Lower leg skin (tissue), 4 donors: ENCODE measurements around the gene C2orf76. TPM values are rescaled to one million over a fixed set of nuclear protein-coding genes. Genes with fewer than 3 reads are reported as not detected.

ENCODE experiments used
- DNase-seq, 2 donors: peaks; one replicate each; pipeline ENCODE4 v3.0.0-alpha.2; 2019; ENCODE audit warnings: low spot score in 2 of 2
- H3K4me3 ChIP-seq: fragments of 200-600 bp; sonication (generic); 2 replicates; pipeline ENCODE4 v1.5.1; 2017; ENCODE audit warnings: mild to moderate bottlenecking, low read depth; ENCODE audit not compliant: poor library complexity, severe bottlenecking
- CTCF ChIP-seq, 3 donors: fragments of 450-650 bp; IDR thresholded peaks; one replicate each; pipeline ENCODE4 v1.5.1; 2016; ENCODE audit warnings: antibody characterized with exemption in 3 of 3, mild to moderate bottlenecking in 3 of 3, moderate library complexity in 2 of 3
- POLR2A ChIP-seq, 2 donors: fragments of 450-650 bp; IDR thresholded peaks; one replicate each; pipeline ENCODE4 v1.6.1; 2016 to 2017; ENCODE audit warnings: antibody characterized with exemption in 2 of 2, mild to moderate bottlenecking in 1 of 2, moderate library complexity in 1 of 2
- WGBS, 2 donors: methylation state at CpG; one replicate each; pipeline ENCODE4 v1.1.5; 2018; 5-methylcytosine and 5-hydroxymethylcytosine counted together
- intact Hi-C: fragments of 100-400 bp; cut with DNase I; formaldehyde crosslinking; loops from one replicate; pipeline ENCODE4 v1.15.0; 2023; ENCODE audit warnings: low total_unique reads
- total RNA-seq, 4 donors: library from RNA; depleted of rRNA; stranded (reverse); fragments of >200 nt; gene quantifications; one replicate each; pipeline ENCODE4 v1.1.0, GENCODE V29; 2016

The C2orf76 gene
- total RNA-seq, 4 donors from 2014 or later: 13.3 to 18.3 (median 16.7) TPM

- intact Hi-C loops: no loop called here
- 17 to 28% methylated on average over 4 of the region's 4 CpGs for WGBS, 2 donors
- TF ChIP-seq POLR2A (IDR thresholded peaks at IDR 0.05) (no peak), CTCF (IDR thresholded peaks at IDR 0.05) (no peak)
- H3K4me3 ChIP-seq: no peak overlapping the region
- no peak for DNase-seq
Measured at GRCh38 chr2:119315241-119315925, 51.3 kb downstream of the C2orf76 start.

- 95 to 98% methylated on average over 9 of the region's 9 CpGs for WGBS, 2 donors
- intact Hi-C loops: no loop called here
- no peak for TF ChIP-seq POLR2A (IDR thresholded peaks at IDR 0.05)
- no peak for TF ChIP-seq CTCF (IDR thresholded peaks at IDR 0.05)
- no peak overlapping the region for H3K4me3 ChIP-seq
- DNase-seq: no peak
Measured at GRCh38 chr2:119311831-119312230, 54.8 kb downstream of the C2orf76 start.

- no peak overlapping the region for H3K4me3 ChIP-seq
- WGBS, 2 donors: 93 to 94% methylated on average over 5 of the region's 5 CpGs
- DNase-seq: no peak
- TF ChIP-seq POLR2A (IDR thresholded peaks at IDR 0.05) (no peak), CTCF (IDR thresholded peaks at IDR 0.05) (no peak)
- intact Hi-C loops: no loop called here
Measured at GRCh38 chr2:119311371-119311770, 55.3 kb downstream of the C2orf76 start.

GRCh38 chr2:119308793-119309330 lies 57.8 kb downstream of the C2orf76 start:
- no peak overlapping the region for H3K4me3 ChIP-seq
- no peak for DNase-seq
- TF ChIP-seq POLR2A (IDR thresholded peaks at IDR 0.05) (no peak), CTCF (IDR thresholded peaks at IDR 0.05) (no peak)
- intact Hi-C loops: no loop called here
- WGBS, 2 donors: 81 to 89% methylated on average over 4 of the region's 4 CpGs

- intact Hi-C loops: no loop called here
- no peak for DNase-seq
- WGBS, 2 donors: 85 to 86% methylated on average over 7 of the region's 7 CpGs
Measured at GRCh38 chr2:119307419-119308140, 59.1 kb downstream of the C2orf76 start.

More at GRCh38 chr2:119307419-119308140, 59.1 kb downstream of the C2orf76 start:
- H3K4me3 ChIP-seq: no peak overlapping the region
- TF ChIP-seq POLR2A (IDR thresholded peaks at IDR 0.05) (no peak), CTCF (IDR thresholded peaks at IDR 0.05) (no peak)
